ENCODE results near the gene ALOX15B. TPM values are rescaled to one million over a fixed set of nuclear protein-coding genes. Genes with fewer than 3 reads are reported as not detected.

Gene ALOX15B
- polyA plus RNA-seq, 1 donor from 2014 or later: not detected

GRCh38 chr17:8052256-8053252 lies 13.7 kb downstream of the ALOX15B start:
- H2AFZ ChIP-seq (ENCODE audit: low read depth, low read length): no peak overlapping the region
- H3F3A ChIP-seq (ENCODE audit: insufficient read depth, low read length, poor library complexity, severe bottlenecking): no peaks in the 10 kb centered on the region
- no peaks in the 10 kb centered on the region for H4K20me1 ChIP-seq (ENCODE audit: insufficient read depth)
- H3K9me3 ChIP-seq (ENCODE audit: low read length): no peaks in the 10 kb centered on the region
- H3K9me2 ChIP-seq (ENCODE audit: insufficient read depth, low read length): no peaks in the 10 kb centered on the region
- no peaks in the 10 kb centered on the region for H3K36me3 ChIP-seq (ENCODE audit: insufficient read depth, low read length)
- H3K27ac ChIP-seq (ENCODE audit: low read length): no peak overlapping the region
- H3K4me2 ChIP-seq (ENCODE audit: low read length): no peak overlapping the region
- H3K27me3 ChIP-seq (ENCODE audit: insufficient read depth, low read depth, low read length): no peaks in the 10 kb centered on the region
- no peak for TF ChIP-seq RAD21 (conservative IDR thresholded peaks at IDR 0.05)
- TF ChIP-seq TAF1 (IDR thresholded peaks at IDR 0.05; ENCODE audit: low read depth): no peak
- no peak overlapping the region for H3K9ac ChIP-seq (ENCODE audit: low read length)
- H3K4me3 ChIP-seq (ENCODE audit: low read length): no peak overlapping the region
- H3K79me2 ChIP-seq (replicated peaks; ENCODE audit: insufficient read depth, low read length): no peaks in the 10 kb centered on the region

GRCh38 chr17:8053600-8053999 lies 14.7 kb downstream of the ALOX15B start:
- H4K20me1 ChIP-seq (ENCODE audit: insufficient read depth): no peaks in the 10 kb centered on the region
- H3K9me3 ChIP-seq (ENCODE audit: low read length): no peaks in the 10 kb centered on the region
- no peaks in the 10 kb centered on the region for H3K9me2 ChIP-seq (ENCODE audit: insufficient read depth, low read length)
- no peaks in the 10 kb centered on the region for H3K79me2 ChIP-seq (replicated peaks; ENCODE audit: insufficient read depth, low read length)
- no peak overlapping the region for H2AFZ ChIP-seq (ENCODE audit: low read depth, low read length)
- no peak overlapping the region for H3K4me2 ChIP-seq (ENCODE audit: low read length)
- no peak overlapping the region for H3K4me3 ChIP-seq (ENCODE audit: low read length)
- no peaks in the 10 kb centered on the region for H3F3A ChIP-seq (ENCODE audit: insufficient read depth, low read length, poor library complexity, severe bottlenecking)
- no peak overlapping the region for H3K27ac ChIP-seq (ENCODE audit: low read length)
- peaks cover under 1% of the 10 kb centered on the region for H3K27me3 ChIP-seq (ENCODE audit: insufficient read depth, low read depth, low read length)
- no peaks in the 10 kb centered on the region for H3K36me3 ChIP-seq (ENCODE audit: insufficient read depth, low read length)
- H3K9ac ChIP-seq (ENCODE audit: low read length): no peak overlapping the region
- TF ChIP-seq RAD21 (conservative IDR thresholded peaks at IDR 0.05) (no peak), TAF1 (IDR thresholded peaks at IDR 0.05; ENCODE audit: low read depth) (no peak), REST (IDR thresholded peaks at IDR 0.05; ENCODE audit: borderline replicate concordance) (no peak), EP300 (conservative IDR thresholded peaks at IDR 0.05; ENCODE audit: poor library complexity, severe bottlenecking) (no peak), POLR2AphosphoS5 (IDR thresholded peaks at IDR 0.05) (no peak), MXI1 (conservative IDR thresholded peaks at IDR 0.05; ENCODE audit: poor library complexity, severe bottlenecking) (no peak), SMC3 (conservative IDR thresholded peaks at IDR 0.05; ENCODE audit: poor library complexity) (no peak), EZH2 (IDR thresholded peaks at IDR 0.05; ENCODE audit: borderline replicate concordance, insufficient read depth, low read length, poor library complexity, severe bottlenecking) (no peak)
- TF ChIP-seq, protein P1, sequence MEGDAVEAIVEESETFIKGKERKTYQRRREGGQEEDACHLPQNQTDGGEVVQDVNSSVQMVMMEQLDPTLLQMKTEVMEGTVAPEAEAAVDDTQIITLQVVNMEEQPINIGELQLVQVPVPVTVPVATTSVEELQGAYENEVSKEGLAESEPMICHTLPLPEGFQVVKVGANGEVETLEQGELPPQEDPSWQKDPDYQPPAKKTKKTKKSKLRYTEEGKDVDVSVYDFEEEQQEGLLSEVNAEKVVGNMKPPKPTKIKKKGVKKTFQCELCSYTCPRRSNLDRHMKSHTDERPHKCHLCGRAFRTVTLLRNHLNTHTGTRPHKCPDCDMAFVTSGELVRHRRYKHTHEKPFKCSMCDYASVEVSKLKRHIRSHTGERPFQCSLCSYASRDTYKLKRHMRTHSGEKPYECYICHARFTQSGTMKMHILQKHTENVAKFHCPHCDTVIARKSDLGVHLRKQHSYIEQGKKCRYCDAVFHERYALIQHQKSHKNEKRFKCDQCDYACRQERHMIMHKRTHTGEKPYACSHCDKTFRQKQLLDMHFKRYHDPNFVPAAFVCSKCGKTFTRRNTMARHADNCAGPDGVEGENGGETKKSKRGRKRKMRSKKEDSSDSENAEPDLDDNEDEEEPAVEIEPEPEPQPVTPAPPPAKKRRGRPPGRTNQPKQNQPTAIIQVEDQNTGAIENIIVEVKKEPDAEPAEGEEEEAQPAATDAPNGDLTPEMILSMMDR (IDR thresholded peaks at IDR 0.05; ENCODE audit: poor library complexity, severe bottlenecking): no peak

Measured in neural cell (in vitro differentiated cells).